Raji (cell line): Measurements from ENCODE around the gene IP6K3.

Experiments used
- POLR2A ChIP-seq: IDR thresholded peaks from 2 replicates; pipeline ENCODE4 v1.6.1; 2011; ENCODE audit warnings: low read depth, low read length, control low read depth; ENCODE audit not compliant: insufficient read depth

The IP6K3 gene

GRCh38 chr6:33679761-33680160, 66.9 kb downstream of the IP6K3 start:
- no peak for TF ChIP-seq POLR2A

DNA sequence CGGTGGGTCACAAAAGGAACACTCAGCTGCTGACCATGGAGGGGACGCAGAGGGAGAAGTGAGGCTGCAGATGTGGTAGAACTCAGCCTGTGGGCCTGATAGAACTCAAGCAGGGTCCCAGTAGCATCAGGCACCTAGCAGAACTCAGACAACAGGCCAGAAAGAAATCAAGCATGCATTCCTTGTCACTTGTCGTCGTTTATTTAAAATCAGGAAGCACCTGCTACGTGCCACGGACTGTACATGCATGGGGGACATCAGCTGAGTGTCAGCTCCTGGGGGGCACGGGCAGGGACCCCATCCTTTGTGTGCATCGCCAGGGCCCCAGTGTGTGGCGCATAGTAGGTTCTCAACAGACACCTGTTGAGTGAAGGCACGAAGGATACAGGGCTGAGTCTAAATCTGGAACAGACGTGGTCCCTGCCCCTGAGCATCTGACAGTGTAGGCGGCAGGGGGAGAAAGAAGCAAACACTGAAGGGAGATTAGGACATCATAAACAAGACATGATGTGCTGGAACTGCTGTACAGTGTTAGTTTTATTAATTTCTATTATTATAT, 67.7 kb downstream of the IP6K3 start:
- TF ChIP-seq POLR2A, result no peak

- no peak for TF ChIP-seq POLR2A
Observed at GRCh38 chr6:33678233-33678931, 68.3 kb downstream of the IP6K3 start.

GRCh38 chr6:33677689-33678088, 69.0 kb downstream of the IP6K3 start:
- TF ChIP-seq POLR2A, result no peak

DNA sequence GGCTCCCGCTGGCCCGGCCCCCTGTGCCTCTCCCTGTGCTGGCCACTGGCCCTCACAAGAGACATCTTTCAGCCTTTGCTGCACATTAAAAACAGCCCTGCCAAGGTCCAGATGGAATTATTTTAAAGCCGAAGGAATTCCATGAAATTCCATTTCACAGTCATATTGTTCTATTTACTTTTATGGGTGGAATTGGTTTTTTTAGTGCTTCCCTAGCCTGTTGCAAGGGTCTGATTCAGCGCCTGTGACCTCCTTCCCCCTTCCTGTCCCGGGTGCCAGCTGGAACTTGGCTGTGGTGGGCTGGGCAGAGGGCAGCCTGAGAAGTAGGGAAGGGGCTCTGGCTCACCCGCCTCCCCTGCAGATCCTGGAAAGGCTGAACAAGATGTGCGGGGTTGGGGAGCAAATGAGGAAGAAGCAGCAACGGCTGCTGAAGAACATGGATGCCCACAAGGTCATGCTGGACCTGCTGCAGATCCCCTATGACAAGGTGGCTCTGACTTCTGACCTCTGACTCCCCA, 69.5 kb downstream of the IP6K3 start:
- TF ChIP-seq POLR2A, result no peak

- TF ChIP-seq POLR2A, result no peak
Observed at GRCh38 chr6:33676416-33677142, 70.1 kb downstream of the IP6K3 start.

DNA sequence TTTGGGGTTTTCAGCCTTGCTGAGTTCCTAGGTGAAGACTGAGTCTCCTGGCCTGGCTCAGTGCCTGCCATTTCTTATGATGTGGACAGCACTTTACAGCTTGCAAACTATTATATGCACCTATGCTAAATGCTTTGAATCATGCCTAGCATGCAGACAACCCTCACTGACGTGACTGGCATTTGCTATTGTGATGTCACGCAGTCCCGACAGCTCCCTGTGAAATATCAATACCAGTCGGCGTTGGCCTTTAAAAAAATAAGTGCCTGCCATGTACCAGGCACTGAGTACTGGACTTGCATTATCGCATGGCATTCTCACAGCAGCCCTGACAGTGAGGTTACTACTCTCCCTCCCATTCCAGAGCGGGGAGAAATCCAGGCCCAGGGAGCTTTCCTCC, 70.7 kb downstream of the IP6K3 start:
- TF ChIP-seq POLR2A, result no peak

DNA sequence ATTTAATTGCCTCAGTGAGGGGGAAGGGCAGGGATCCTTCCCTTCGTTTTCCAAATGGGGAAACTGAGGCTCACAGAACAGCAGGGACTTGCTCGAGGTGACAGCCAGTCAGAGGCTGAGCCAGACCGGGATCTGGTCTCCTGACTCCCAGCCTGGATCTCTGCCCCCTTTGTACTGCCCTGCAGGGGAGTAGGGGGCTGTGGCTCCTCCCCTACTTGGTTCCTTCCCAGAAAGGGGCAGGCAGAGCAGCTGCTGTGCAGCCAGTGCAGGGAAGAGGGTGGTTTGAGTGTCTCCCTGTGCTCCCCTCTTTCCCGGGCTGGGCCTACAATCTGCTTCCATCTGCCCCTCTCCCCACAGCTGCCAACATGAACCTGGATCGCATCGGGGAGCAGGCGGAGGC, 72.9 kb downstream of the IP6K3 start:
- TF ChIP-seq POLR2A, result no peak

DNA sequence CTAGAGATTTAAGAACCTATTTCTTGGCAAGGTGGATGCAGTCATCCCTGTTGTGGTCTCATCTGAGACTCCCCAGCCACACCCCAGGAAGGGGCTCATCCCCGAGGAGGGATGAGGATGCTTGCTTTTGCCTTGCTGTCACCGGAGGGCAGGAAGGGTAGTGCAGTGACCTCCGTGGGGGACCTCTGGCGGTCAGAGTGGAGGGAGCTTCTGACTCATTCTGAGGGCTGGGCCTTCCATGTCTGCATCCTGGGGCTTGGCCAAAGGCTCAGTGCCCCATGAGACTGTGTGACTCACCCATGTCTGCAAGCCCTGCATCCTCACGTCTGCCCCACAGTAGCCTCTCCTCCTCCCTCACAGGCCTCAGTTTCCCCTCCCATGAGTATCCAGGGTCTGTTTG, 73.9 kb downstream of the IP6K3 start:
- TF ChIP-seq POLR2A, result no peak

DNA sequence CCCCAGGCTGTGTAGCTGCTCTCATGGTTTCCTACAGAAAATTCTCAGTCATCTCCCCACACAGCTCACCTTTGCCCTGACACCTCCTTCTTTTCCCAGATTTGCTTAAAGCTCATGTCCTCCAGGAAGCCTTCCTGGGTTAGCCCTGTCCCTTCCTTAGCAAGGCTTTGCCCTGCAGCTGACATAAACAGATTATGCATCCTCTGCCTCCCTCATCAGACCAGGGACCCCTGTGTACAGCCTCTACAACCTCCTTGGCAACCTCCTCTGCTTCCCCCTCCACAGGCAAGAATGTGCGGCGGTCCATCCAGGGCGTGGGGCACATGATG, 75.0 kb downstream of the IP6K3 start:
- TF ChIP-seq POLR2A, result no peak
